NCI-H510A (cell line): Measurements from ENCODE around the gene USP25.
A peak's percentile ranks its signal among the peaks of the same experiment; 100 is the strongest.

Experiments
- DNase-seq: peaks from one replicate; lab custom pipeline; 2025; lab: John Stamatoyannopoulos, UW

The USP25 gene

GRCh38 chr21:15809818-15810217 lies 80.0 kb downstream of the USP25 start:
- peak; percentile 33 for DNase-seq

- DNase-seq, result no peak
Observed at GRCh38 chr21:15815285-15815684, 85.5 kb downstream of the USP25 start.

- no peak for DNase-seq
Observed at GRCh38 chr21:15820327-15820726, 90.5 kb downstream of the USP25 start.

- DNase-seq, result no peak
Observed at GRCh38 chr21:15820852-15821379, 91.1 kb downstream of the USP25 start.

- DNase-seq, result no peak
Observed at GRCh38 chr21:15823486-15824150, 93.8 kb downstream of the USP25 start.

GRCh38 chr21:15825700-15826099 lies 95.9 kb downstream of the USP25 start:
- DNase-seq, result no peak

GRCh38 chr21:15826147-15826780 lies 96.5 kb downstream of the USP25 start:
- DNase-seq, result no peak

- DNase-seq, result no peak
Observed at GRCh38 chr21:15826908-15827601, 97.3 kb downstream of the USP25 start.

GRCh38 chr21:15831497-15831896 lies 101.7 kb downstream of the USP25 start:
- no peak for DNase-seq

GRCh38 chr21:15837645-15838044 lies 107.9 kb downstream of the USP25 start:
- no peak for DNase-seq

GRCh38 chr21:15839026-15839425 lies 109.2 kb downstream of the USP25 start:
- no peak for DNase-seq

- DNase-seq, result no peak
Observed at GRCh38 chr21:15839601-15840000, 109.8 kb downstream of the USP25 start.

- no peak for DNase-seq
Observed at GRCh38 chr21:15840406-15840805, 110.6 kb downstream of the USP25 start.

GRCh38 chr21:15841856-15842564 lies 112.2 kb downstream of the USP25 start:
- no peak for DNase-seq

- DNase-seq, result no peak
Observed at GRCh38 chr21:15842565-15842880, 112.7 kb downstream of the USP25 start.

GRCh38 chr21:15843766-15844165 lies 114.0 kb downstream of the USP25 start:
- DNase-seq, result no peak

GRCh38 chr21:15848634-15849560 lies 119.1 kb downstream of the USP25 start:
- no peak for DNase-seq

GRCh38 chr21:15849927-15850326 lies 120.1 kb downstream of the USP25 start:
- no peak for DNase-seq

GRCh38 chr21:15850645-15851044 lies 120.9 kb downstream of the USP25 start:
- no peak for DNase-seq

- DNase-seq, result no peak
Observed at GRCh38 chr21:15852146-15852545, 122.4 kb downstream of the USP25 start.

- no peak for DNase-seq
Observed at GRCh38 chr21:15853126-15853525, 123.3 kb downstream of the USP25 start.
